Upper lobe of left lung (tissue), 6 donors: ENCODE measurements around the gene KIF5B. TPM values are rescaled to one million over a fixed set of nuclear protein-coding genes. Genes with fewer than 3 reads are reported as not detected.

ENCODE experiments used
- ATAC-seq, 2 donors: fragments of 200-7000 bp; cut with Tn5 transposase; one replicate each; pipeline ENCODE4 v1.9.1; 2022; ENCODE audit warnings: mild to moderate bottlenecking in 2 of 2, moderate library complexity in 2 of 2; ENCODE audit not compliant: low FRiP score in 2 of 2
- DNase-seq, 2 donors: peaks; one replicate each; pipeline ENCODE4 v3.0.0-alpha.2; 2019 to 2020
- H3K27ac ChIP-seq, 4 donors: fragments of 200-600 bp; sonication (generic); one replicate each; pipeline ENCODE4 v1.5.1; 2016 to 2019
- H3K27me3 ChIP-seq, 4 donors: fragments of 200-600 bp; sonication (generic); one replicate each; pipeline ENCODE4 v1.5.1; 2017 to 2019
- H3K36me3 ChIP-seq, 4 donors: fragments of 200-600 bp; sonication (generic); one replicate each; pipeline ENCODE4 v1.5.1; 2016 to 2019
- H3K4me1 ChIP-seq, 4 donors: fragments of 200-600 bp; sonication (generic); one replicate each; pipeline ENCODE4 v1.5.1; 2018 to 2019
- H3K4me3 ChIP-seq, 4 donors: fragments of 200-600 bp; sonication (generic); one replicate each; pipeline ENCODE4 v1.5.1; 2017 to 2019; ENCODE audit warnings: mild to moderate bottlenecking in 2 of 4, moderate library complexity in 1 of 4
- H3K9me3 ChIP-seq, 4 donors: fragments of 200-600 bp; sonication (generic); one replicate each; pipeline ENCODE4 v1.5.1; 2018 to 2019
- CTCF ChIP-seq, 6 experiments: fragments of 450-650 bp in 4 of 6; fragments of 200-600 bp in 2 of 6; sonication (generic) in 2 of 6; IDR thresholded peaks; one replicate each; pipeline ENCODE4 v1.5.1; 2016 to 2019; ENCODE audit warnings: antibody characterized with exemption in 6 of 6
- EP300 ChIP-seq, 4 donors: sonication (generic); formaldehyde crosslinking; IDR thresholded peaks; one replicate each; pipeline ENCODE4 v1.5.1; 2017; ENCODE audit warnings: antibody characterized with exemption in 4 of 4, control low read depth in 2 of 4
- POLR2A ChIP-seq, 4 donors: fragments of 450-650 bp; IDR thresholded peaks; one replicate each; pipeline ENCODE4 v1.5.1; 2016 to 2017; ENCODE audit warnings: antibody characterized with exemption in 4 of 4, mild to moderate bottlenecking in 2 of 4
- POLR2AphosphoS5 ChIP-seq, 2 donors: sonication (generic); formaldehyde crosslinking; IDR thresholded peaks; one replicate each; pipeline ENCODE4 v1.5.1; 2017; ENCODE audit warnings: antibody characterized with exemption in 2 of 2
- WGBS, 2 donors: methylation state at CpG; one replicate each; pipeline ENCODE4 v1.1.5; 2017 to 2018; 5-methylcytosine and 5-hydroxymethylcytosine counted together
- total RNA-seq, 6 donors: library from RNA; depleted of rRNA in 4 of 6; stranded (reverse); fragments of >200 nt in 4 of 6; gene quantifications; one replicate each; pipeline versions ENCODE4 v1.1.0 to v1.2.1, GENCODE V29; 2016 to 2021
- donor health status: DM: no; HTN: no; CAD: no; lungs with moderate emphysema.
- donor health status: DM: no; HTN: yes; CAD: no; lungs with severe emphysema.

Gene KIF5B
- total RNA-seq, 6 donors from 2014 or later: 59.7 to 170 (median 86.5) TPM

GRCh38 chr10:32061440-32061839, 5.2 kb upstream of the KIF5B start:
- Histone ChIP-seq H3K27me3 (no peaks in the 10 kb centered on the region), H3K4me3 (no peak overlapping the region), H3K4me1 (peaks cover 4 to 15% (median 6%) of the 10 kb centered on the region in 4 donors), H3K9me3 (no peaks in the 10 kb centered on the region), H3K36me3 (no peaks in the 10 kb centered on the region), H3K27ac (no peak overlapping the region)
- DNase-seq (no peak), ATAC-seq (no peak)
- WGBS, 2 donors: 94 to 98% methylated on average over 2 of the region's 2 CpGs
- TF ChIP-seq CTCF (IDR thresholded peaks at IDR 0.05) (no peak), EP300 (IDR thresholded peaks at IDR 0.05) (no peak), POLR2A (IDR thresholded peaks at IDR 0.05) (no peak), POLR2AphosphoS5 (IDR thresholded peaks at IDR 0.05) (no peak)

GRCh38 chr10:32060347-32060746, 4.1 kb upstream of the KIF5B start:
- peaks cover 4 to 7% (median 6%) of the 10 kb centered on the region in 4 donors for H3K4me1 ChIP-seq
- H3K27me3 ChIP-seq: no peaks in the 10 kb centered on the region
- 79 to 82% methylated on average over 4 of the region's 4 CpGs for WGBS, 2 donors
- H3K27ac ChIP-seq: no peak overlapping the region
- H3K4me3 ChIP-seq: no peak overlapping the region
- H3K36me3 ChIP-seq: no peaks in the 10 kb centered on the region
- ATAC-seq: no peak
- TF ChIP-seq CTCF (IDR thresholded peaks at IDR 0.05) (no peak), POLR2AphosphoS5 (IDR thresholded peaks at IDR 0.05) (no peak), EP300 (IDR thresholded peaks at IDR 0.05) (no peak), POLR2A (IDR thresholded peaks at IDR 0.05) (no peak)
- DNase-seq: no peak
- H3K9me3 ChIP-seq: no peaks in the 10 kb centered on the region

- H3K4me1 ChIP-seq: peaks cover 5 to 10% (median 7%) of the 10 kb centered on the region in 4 donors
- H3K27me3 ChIP-seq: no peaks in the 10 kb centered on the region
- ATAC-seq (no peak), DNase-seq (no peak)
- H3K4me3 ChIP-seq: no peak overlapping the region
- TF ChIP-seq EP300 (IDR thresholded peaks at IDR 0.05) (no peak), CTCF (IDR thresholded peaks at IDR 0.05) (no peak), POLR2A (IDR thresholded peaks at IDR 0.05) (no peak), POLR2AphosphoS5 (IDR thresholded peaks at IDR 0.05) (no peak)
- no peak overlapping the region for H3K27ac ChIP-seq
- 63 to 71% methylated on average over 3 of the region's 3 CpGs for WGBS, 2 donors
- H3K36me3 ChIP-seq: no peaks in the 10 kb centered on the region
- no peaks in the 10 kb centered on the region for H3K9me3 ChIP-seq
Measured at GRCh38 chr10:32059472-32059871, 3.2 kb upstream of the KIF5B start.

GRCh38 chr10:32057036-32057372, 779 bp upstream of the KIF5B start:
- Histone ChIP-seq H3K9me3 (no peaks in the 10 kb centered on the region), H3K27me3 (no peaks in the 10 kb centered on the region), H3K4me3 (peak overlapping the region in 3 of 4 donors; percentile 66 to 90 (median 82)), H3K36me3 (no peaks in the 10 kb centered on the region), H3K27ac (peak overlapping the region; percentile 99 to 100 (median 99)), H3K4me1 (peaks cover 22 to 33% (median 29%) of the 10 kb centered on the region in 4 donors)
- ATAC-seq (no peak), DNase-seq (peak in 1 of 2 donors; percentile 58)
- 73 to 85% methylated on average over 8 of the region's 8 CpGs for WGBS, 2 donors
- TF ChIP-seq POLR2A (IDR thresholded peaks at IDR 0.05): no peak
- no peak for TF ChIP-seq CTCF (IDR thresholded peaks at IDR 0.05)
- TF ChIP-seq EP300 (IDR thresholded peaks at IDR 0.05): no peak
- no peak for TF ChIP-seq POLR2AphosphoS5 (IDR thresholded peaks at IDR 0.05)

- H3K36me3 ChIP-seq: no peaks in the 10 kb centered on the region
- ATAC-seq (peak; percentile 78 to 90), DNase-seq (peak; percentile 82 to 95)
- TF ChIP-seq EP300 (IDR thresholded peaks at IDR 0.05) (no peak), CTCF (IDR thresholded peaks at IDR 0.05) (peak in 1 of 6 experiments; percentile 18), POLR2A (IDR thresholded peaks at IDR 0.05) (peak in 1 of 4 donors; percentile 31), POLR2AphosphoS5 (IDR thresholded peaks at IDR 0.05) (peak; percentile 20 to 71)
- no peaks in the 10 kb centered on the region for H3K27me3 ChIP-seq
- WGBS, 2 donors: 0 to 1% methylated on average over 20 to 50 of the region's 59 CpGs
- H3K27ac ChIP-seq: peak overlapping the region; percentile 99 to 100 (median 99)
- H3K9me3 ChIP-seq: no peaks in the 10 kb centered on the region
- H3K4me3 ChIP-seq: peak overlapping the region; percentile 66 to 90 (median 85)
- peaks cover 36 to 47% (median 43%) of the 10 kb centered on the region in 4 donors for H3K4me1 ChIP-seq
Measured at GRCh38 chr10:32055478-32056135, 618 bp downstream of the KIF5B start.
